Activated T-cell treated with anti-CD3 and anti-CD28 coated beads for 48 hours (primary cell): ENCODE measurements around the gene AREL1.
"Not testable (repeated sequence)": the region's sequence is repeated elsewhere in the genome, so short reads cannot be mapped to it uniquely, and the experiment has no call there.

Experiments
- DNase-seq: peaks from one replicate; pipeline ENCODE4 v3.0.0-alpha.2; 2020; ENCODE audit warnings: low read depth

AREL1 gene

GRCh38 chr14:74712499-74713394 lies at the start of gene AREL1, which contains the start of gene FCF1:
Gene AREL1 (minus strand): TSS chr14:74713080. CDS start chr14:74685615, 27,465 bp downstream.
Gene FCF1 (plus strand): TSS chr14:74713144. CDS start chr14:74713198, 54 bp downstream.
- peak; percentile 69 for DNase-seq

GRCh38 chr14:74758505-74758904 lies 45.6 kb upstream of the AREL1 start:
- not testable (repeated sequence) for DNase-seq

- no peak for DNase-seq
These were observed 43.4 kb upstream of the AREL1 start for GRCh38 chr14:74756326-74756725.

- no peak for DNase-seq
These were observed 42.0 kb upstream of the AREL1 start for GRCh38 chr14:74754899-74755298.

- no peak for DNase-seq
These were observed 41.3 kb upstream of the AREL1 start for GRCh38 chr14:74754157-74754556.

- DNase-seq = no peak
These were observed 34.4 kb upstream of the AREL1 start for GRCh38 chr14:74747237-74747636.

- DNase-seq = no peak
These were observed 26.6 kb upstream of the AREL1 start for GRCh38 chr14:74739293-74740030.

GRCh38 chr14:74737753-74738325 lies 25.0 kb upstream of the AREL1 start:
- DNase-seq = no peak

GRCh38 chr14:74735125-74735524 lies 22.2 kb upstream of the AREL1 start:
- no peak for DNase-seq

GRCh38 chr14:74733221-74733620 lies 20.3 kb upstream of the AREL1 start:
- no peak for DNase-seq

GRCh38 chr14:74732387-74732786 lies 19.5 kb upstream of the AREL1 start:
- DNase-seq = no peak

- DNase-seq = no peak
These were observed 10.3 kb upstream of the AREL1 start for GRCh38 chr14:74723134-74723533.

- no peak for DNase-seq
These were observed 7.6 kb upstream of the AREL1 start for GRCh38 chr14:74720526-74720925.

- DNase-seq = no peak
These were observed 485 bp upstream of the AREL1 start for GRCh38 chr14:74713395-74713735.

- DNase-seq = no peak
These were observed 1.2 kb downstream of the AREL1 start for GRCh38 chr14:74711651-74712050.

GRCh38 chr14:74710480-74710879 lies 2.4 kb downstream of the AREL1 start:
- DNase-seq = no peak

- no peak for DNase-seq
These were observed 7.0 kb downstream of the AREL1 start for GRCh38 chr14:74705613-74706500.

GRCh38 chr14:74704656-74705055 lies 8.2 kb downstream of the AREL1 start:
- DNase-seq = no peak

GRCh38 chr14:74703043-74703442 lies 9.8 kb downstream of the AREL1 start:
- no peak for DNase-seq

GRCh38 chr14:74702293-74702692 lies 10.6 kb downstream of the AREL1 start:
- DNase-seq = no peak

- DNase-seq = no peak
These were observed 14.4 kb downstream of the AREL1 start for GRCh38 chr14:74698465-74698864.

- DNase-seq = no peak
These were observed 14.9 kb downstream of the AREL1 start for GRCh38 chr14:74697976-74698375.
